ENCODE measurements around the gene TMEM201.
A peak's percentile ranks its signal among the peaks of the same experiment; 100 is the strongest.
"Not testable (repeated sequence)": the region's sequence is repeated elsewhere in the genome, so short reads cannot be mapped to it uniquely, and the experiment has no call there.

TMEM201 gene

GRCh38 chr1:9561429-9561828 lies 27.3 kb upstream of the TMEM201 start:
- TF ChIP-seq ZFX (IDR thresholded peaks at IDR 0.05; ENCODE audit: borderline replicate concordance) (no peak), CTCF (IDR thresholded peaks at IDR 0.05) (no peak)
- peak overlapping the region; percentile 61 for H3K27ac ChIP-seq

GRCh38 chr1:9569267-9569666 lies 19.4 kb upstream of the TMEM201 start:
- TF ChIP-seq CTCF (IDR thresholded peaks at IDR 0.05): no peak
- TF ChIP-seq ZFX (IDR thresholded peaks at IDR 0.05; ENCODE audit: borderline replicate concordance): no peak
- no peak overlapping the region for H3K27ac ChIP-seq

- H3K27ac ChIP-seq: not testable (repeated sequence)
Observed at GRCh38 chr1:9570886-9571529, 17.7 kb upstream of the TMEM201 start.

- peak; percentile 43 for TF ChIP-seq CTCF (IDR thresholded peaks at IDR 0.05)
- no peak for TF ChIP-seq ZFX (IDR thresholded peaks at IDR 0.05; ENCODE audit: borderline replicate concordance)
- no peak overlapping the region for H3K27ac ChIP-seq
Observed at GRCh38 chr1:9573723-9574122, 15.0 kb upstream of the TMEM201 start.

- H3K27ac ChIP-seq: no peak overlapping the region
- TF ChIP-seq CTCF (IDR thresholded peaks at IDR 0.05) (no peak), ZFX (IDR thresholded peaks at IDR 0.05; ENCODE audit: borderline replicate concordance) (no peak)
Observed at GRCh38 chr1:9575486-9575885, 13.2 kb upstream of the TMEM201 start.

GRCh38 chr1:9576903-9577302 lies 11.8 kb upstream of the TMEM201 start:
- H3K27ac ChIP-seq: no peak overlapping the region
- TF ChIP-seq CTCF (IDR thresholded peaks at IDR 0.05) (peak; percentile 21; the same call in 1 of the 2 replicates), ZFX (IDR thresholded peaks at IDR 0.05; ENCODE audit: borderline replicate concordance) (no peak)

GRCh38 chr1:9577423-9577822 lies 11.3 kb upstream of the TMEM201 start:
- TF ChIP-seq ZFX (IDR thresholded peaks at IDR 0.05; ENCODE audit: borderline replicate concordance) (no peak), CTCF (IDR thresholded peaks at IDR 0.05) (no peak)
- H3K27ac ChIP-seq: no peak overlapping the region

- H3K27ac ChIP-seq: no peak overlapping the region
- no peak for TF ChIP-seq CTCF (IDR thresholded peaks at IDR 0.05)
- TF ChIP-seq ZFX (IDR thresholded peaks at IDR 0.05; ENCODE audit: borderline replicate concordance): no peak
Observed at GRCh38 chr1:9580942-9581341, 7.8 kb upstream of the TMEM201 start.

Measured in 22Rv1 (cell line).